Liver (tissue), 3 donors: ENCODE data around the gene DHH.

Experiments
- ATF3 ChIP-seq: IDR thresholded peaks from 2 replicates; pipeline ENCODE4 v1.6.1; 2016; ENCODE audit warnings: antibody characterized with exemption
- CTCF ChIP-seq: fragments of 150-350 bp; IDR thresholded peaks from 2 replicates; pipeline ENCODE4 v1.5.1; 2017; ENCODE audit warnings: improper control_type of control experiment, low read depth, low read length; ENCODE audit not compliant: missing input control
- FOXA1 ChIP-seq: IDR thresholded peaks from 2 replicates; pipeline ENCODE4 v1.6.1; 2016; ENCODE audit warnings: antibody characterized with exemption
- GABPA ChIP-seq, 2 donors: IDR thresholded peaks in 1 of 2; conservative IDR thresholded peaks in 1 of 2; 2 replicates each; pipeline ENCODE4 v1.6.1; 2016; ENCODE audit warnings: antibody characterized with exemption in 2 of 2, mild to moderate bottlenecking in 1 of 2, moderate library complexity in 1 of 2
- HNF4G ChIP-seq: IDR thresholded peaks from 2 replicates; pipeline ENCODE4 v1.6.1; 2016; ENCODE audit warnings: antibody characterized with exemption
- JUND ChIP-seq, 2 donors: IDR thresholded peaks; 2 replicates each; pipeline ENCODE4 v1.6.1; 2016; ENCODE audit warnings: antibody characterized with exemption in 2 of 2
- RXRA ChIP-seq, 2 donors: IDR thresholded peaks; 2 replicates each; pipeline ENCODE4 v1.6.1; 2017 to 2018; ENCODE audit warnings: antibody characterized with exemption in 2 of 2, mild to moderate bottlenecking in 1 of 2
- TAF1 ChIP-seq: conservative IDR thresholded peaks from 2 replicates; pipeline ENCODE4 v1.6.1; 2016; ENCODE audit warnings: antibody characterized with exemption, mild to moderate bottlenecking
- YY1 ChIP-seq: IDR thresholded peaks from 2 replicates; pipeline ENCODE4 v1.6.1; 2016; ENCODE audit warnings: antibody characterized with exemption, mild to moderate bottlenecking
- ZBTB33 ChIP-seq: IDR thresholded peaks from 2 replicates; pipeline ENCODE4 v1.6.1; 2016; ENCODE audit warnings: antibody characterized with exemption
- donor health status: healthy.
- donor health status: healthy.

- TF ChIP-seq CTCF: no peak
- no peak for TF ChIP-seq GABPA (IDR thresholded peaks at IDR 0.05 in 1 of 2, conservative IDR thresholded peaks at IDR 0.05 in 1 of 2)
- TF ChIP-seq TAF1: no peak
- TF ChIP-seq ATF3: no peak
- no peak for TF ChIP-seq ZBTB33
- no peak for TF ChIP-seq HNF4G
- TF ChIP-seq YY1: no peak
- no peak for TF ChIP-seq JUND (IDR thresholded peaks at IDR 0.05)
- no peak for TF ChIP-seq FOXA1
- no peak for TF ChIP-seq RXRA (IDR thresholded peaks at IDR 0.05)
Measured at GRCh38 chr12:49094975-49095365, 369 bp upstream of the DHH start.
